HG03064 (cell line): ENCODE measurements around the gene USP8.
"Not testable (repeated sequence)": the region's sequence is repeated elsewhere in the genome, so short reads cannot be mapped to it uniquely, and the experiment has no call there.

Source experiments
- ATAC-seq: cut with Tn5 transposase; IDR thresholded peaks from one replicate; pipeline ENCODE4 v1.9.1; 2021; ENCODE audit warnings: low read depth; ENCODE audit not compliant: unreplicated experiment

USP8 gene

DNA sequence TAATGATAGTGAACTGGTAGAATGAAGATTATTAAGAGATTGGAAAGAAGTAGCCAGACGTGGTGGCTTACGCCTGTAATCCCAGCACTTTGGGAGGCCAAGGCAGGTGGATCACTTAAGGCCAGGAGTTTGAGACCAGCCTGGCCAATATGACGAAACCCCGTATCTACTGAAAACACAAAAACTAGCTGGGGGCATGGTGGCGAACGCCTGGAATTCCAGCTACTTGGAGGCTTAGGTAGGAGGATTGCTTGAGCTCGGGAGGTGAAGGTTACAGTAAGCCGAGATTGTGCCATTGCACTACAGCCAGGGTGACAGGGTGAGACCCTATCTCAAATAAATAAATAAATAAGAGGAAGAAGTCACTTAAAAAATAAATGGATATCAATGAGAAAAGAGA lies 14.0 kb downstream of the USP8 start:
- no peak for ATAC-seq

DNA sequence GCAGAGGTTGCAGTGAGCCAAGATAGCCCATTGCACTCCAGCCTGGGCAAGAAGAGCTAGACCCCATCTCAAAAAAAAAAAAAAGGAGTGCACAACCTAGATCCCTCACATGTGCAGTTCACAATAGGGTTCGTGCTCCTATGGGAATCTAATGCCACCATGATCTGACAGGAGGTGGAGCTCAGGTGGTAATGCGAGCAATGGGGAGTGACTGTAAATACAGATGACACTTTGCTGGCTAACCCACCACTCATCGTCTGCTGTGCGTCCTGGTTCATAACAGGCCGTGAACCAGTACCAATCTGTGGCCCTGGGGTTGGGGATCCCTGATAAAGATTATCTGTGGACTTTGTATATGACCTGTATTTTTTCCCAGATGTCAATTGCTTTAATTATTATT lies 16.7 kb downstream of the USP8 start:
- ATAC-seq, result no peak

DNA sequence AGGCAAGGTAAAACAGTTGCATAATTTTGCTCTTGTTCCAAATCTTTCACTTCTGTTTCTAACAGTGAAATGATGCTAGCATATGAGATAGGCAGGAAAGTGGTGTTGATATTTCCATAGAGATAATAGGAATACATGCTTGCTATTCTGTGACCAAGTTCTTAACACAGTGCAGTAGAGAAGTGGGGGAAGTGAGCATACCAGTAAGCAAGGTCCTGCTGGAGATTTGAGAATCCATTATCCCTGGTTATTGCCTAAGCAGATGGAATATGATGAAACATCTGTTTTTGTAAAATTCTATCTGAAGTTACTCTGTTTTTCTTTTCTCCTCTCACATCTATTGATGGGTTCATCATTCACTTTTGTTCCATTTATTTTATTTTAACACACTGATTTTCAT lies 28.7 kb downstream of the USP8 start:
- no peak for ATAC-seq

DNA sequence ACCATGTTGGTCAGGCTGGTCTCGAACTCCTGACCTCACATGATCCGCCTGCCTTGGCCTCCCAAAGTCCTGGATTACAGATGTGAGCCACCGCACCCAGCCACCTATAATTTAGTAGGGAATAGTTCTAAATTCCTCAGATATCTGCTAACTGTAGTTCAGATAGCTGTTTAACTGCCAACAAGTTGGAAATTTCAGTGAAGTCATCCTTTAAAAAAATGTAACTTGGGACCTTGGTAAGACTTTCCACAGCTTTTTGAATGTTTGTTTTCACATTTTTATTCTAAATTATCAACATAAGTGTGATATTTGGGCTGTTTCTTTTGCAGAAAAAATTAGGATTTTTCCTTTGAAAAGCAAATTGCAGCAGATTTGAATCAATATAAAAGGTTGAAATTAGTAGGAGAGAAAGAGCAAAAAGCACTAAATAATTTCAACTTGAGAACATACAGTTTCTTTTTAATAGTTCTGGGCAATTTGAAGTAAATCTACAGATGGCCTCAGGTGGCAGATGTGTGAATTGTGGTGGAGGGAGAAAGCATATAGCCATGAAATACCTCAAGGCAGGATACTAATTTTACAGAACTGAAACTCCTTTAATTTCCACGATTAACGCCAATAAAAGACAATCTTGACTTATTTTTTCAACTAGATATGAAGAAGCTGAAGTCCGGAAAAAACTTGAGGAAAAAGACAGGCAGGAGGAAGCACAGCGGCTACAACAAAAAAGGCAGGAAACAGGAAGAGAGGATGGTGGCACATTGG lies 34.3 kb downstream of the USP8 start:
- no peak for ATAC-seq

DNA sequence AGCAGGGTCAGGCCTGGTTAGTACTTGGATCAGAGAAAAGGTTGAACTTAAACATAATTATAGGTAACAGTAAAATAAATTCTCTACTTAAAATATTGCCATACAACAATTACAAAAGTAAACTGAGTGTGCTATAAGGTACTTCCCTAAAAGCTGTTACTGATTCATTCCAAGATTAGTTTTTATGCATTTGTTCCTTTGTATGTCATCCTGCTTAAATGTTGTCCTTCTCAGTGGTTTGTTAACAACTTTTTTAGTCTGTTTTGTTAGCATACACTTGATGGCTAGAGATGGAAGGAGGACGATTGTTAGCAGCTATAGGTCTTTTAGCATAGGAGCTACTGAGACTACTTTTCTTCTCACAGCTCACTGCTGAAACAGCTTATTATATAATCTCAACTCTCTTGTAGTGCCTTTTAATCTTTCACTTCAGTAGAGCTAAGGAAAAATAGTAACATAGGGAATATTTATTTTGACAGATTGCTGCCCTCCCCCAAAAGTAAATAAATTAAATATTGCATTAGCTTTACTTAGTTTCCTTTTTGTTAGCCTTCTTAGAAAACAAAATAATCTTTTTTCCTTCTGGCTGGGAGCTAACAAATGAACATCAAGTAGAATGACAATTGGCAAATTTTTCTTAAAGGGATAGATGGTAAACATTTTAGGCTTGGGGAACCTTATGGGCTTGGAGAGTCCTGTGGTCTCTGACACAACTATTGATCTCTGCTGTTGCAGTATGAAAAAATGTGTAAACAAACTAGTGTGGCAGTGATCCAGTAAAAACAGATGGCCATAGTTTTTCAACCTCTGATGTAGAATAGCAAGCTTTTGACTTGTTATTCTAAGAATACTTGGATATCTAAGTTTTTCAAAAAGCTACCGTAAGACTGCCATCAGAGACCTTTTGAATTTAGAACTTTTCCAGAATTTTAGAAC lies 39.5 kb downstream of the USP8 start:
- no peak for ATAC-seq

DNA sequence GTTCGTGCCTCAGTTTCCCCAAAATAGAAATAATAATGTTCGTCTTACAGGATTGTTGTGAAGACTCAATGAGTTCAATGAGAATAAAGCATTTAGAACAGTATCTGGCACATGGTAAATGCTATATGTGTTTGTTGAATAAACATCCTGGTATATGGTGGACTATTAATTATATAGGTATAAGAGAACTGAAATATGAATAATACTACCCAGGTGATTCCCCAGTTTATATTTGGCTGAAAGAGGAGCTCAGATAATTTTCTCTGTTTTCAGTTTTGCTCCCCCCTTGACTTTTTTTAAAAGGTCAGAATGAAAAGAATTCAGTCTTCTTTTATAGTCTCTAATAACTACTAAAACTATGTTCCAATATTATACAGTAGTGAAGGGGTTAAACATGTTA lies 46.9 kb downstream of the USP8 start:
- ATAC-seq, result no peak

DNA sequence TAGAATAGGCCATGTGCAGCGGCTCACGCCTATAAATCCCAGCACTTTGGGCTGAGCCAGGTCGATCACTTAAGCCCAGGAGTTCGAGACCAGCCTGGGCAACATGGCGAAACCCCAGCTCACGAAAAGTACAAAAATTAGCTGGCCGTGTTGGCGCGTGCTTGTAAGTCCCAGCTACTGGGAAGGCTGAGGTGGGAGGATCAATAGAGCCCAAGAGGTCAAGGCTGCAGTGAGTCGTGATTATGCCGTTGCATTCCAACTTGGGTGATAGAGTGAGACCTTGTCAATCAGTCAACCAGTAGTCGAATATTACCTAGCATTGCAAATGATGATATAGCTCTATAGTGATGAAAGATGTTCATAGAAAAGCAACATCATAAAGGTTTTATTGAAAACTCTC lies 51.9 kb downstream of the USP8 start:
- no peak for ATAC-seq

DNA sequence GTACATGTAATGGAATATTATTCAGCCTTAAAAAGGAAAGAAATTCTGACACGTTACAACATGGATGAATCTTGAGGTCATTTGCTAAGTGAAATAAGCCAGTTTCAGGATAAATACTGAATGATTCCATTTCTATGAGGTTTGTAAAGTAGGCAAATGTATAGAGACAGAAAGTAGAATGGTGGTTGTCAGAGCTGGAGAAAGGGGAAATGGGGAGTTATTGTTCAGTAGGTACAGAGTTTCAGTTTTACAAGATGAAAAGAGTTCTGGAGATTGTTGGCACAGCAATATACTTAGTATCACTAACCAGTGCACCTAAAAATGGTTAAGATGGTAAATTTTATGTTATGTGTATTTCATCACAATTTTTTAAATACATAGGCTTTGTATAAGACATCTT lies 60.6 kb downstream of the USP8 start:
- ATAC-seq, result no peak

DNA sequence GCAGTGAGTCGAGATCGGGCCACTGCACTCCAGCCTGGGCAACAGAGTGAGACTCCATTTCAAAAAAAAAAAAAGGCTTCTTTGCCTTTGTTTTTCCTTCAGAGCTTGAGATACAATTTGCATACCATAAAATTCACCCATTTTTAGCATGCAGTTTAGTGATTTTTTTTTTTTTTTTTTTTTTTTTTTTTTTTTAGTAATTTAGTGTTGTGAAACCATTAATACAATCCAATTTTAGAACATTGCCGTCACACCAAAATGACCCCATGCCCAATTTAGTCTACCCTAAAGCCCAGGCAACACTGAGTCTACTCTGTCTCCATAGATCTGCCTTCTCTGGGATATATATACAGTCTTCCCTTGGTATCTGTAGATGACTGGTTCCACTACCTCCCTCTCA lies 61.2 kb downstream of the USP8 start:
- no peak for ATAC-seq

DNA sequence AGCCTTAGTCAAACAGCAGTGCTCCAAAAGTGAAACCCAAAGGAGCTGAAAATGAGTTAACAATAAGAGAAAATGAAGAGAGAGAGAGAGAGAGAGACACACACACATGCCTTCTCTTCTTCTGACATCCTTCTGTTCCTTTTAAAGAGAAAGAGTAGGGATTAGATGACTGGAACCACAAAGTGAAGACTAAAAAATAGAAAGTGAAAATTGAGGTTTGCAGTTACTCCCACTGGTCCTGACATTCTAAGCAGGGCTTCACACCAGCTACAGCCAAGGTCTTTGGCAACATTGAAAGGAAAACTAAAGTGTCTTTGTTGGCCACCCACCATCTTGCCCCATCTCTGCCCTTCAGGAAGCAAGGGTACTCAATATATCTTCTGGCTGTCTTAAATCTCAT lies 63.1 kb downstream of the USP8 start:
- ATAC-seq, result no peak

DNA sequence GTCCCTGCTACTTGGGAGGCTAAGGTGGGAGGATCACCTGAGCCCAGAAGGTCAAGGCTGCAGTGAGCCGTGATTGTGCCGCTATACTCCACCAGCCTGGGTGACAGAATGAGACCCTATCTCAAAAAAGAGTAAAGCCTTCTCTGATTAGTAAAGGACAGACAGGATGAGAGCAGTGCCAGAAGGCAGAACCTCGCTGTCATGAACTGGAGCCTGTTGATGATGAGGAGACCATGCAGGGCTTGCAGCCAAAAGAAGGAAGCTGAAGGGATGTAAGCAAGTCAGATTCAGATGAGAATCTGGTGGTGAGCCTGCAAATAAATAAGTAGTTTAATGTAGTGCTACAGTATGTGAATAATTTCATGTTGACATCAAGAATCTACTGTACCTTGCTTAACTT lies 69.4 kb downstream of the USP8 start:
- no peak for ATAC-seq

DNA sequence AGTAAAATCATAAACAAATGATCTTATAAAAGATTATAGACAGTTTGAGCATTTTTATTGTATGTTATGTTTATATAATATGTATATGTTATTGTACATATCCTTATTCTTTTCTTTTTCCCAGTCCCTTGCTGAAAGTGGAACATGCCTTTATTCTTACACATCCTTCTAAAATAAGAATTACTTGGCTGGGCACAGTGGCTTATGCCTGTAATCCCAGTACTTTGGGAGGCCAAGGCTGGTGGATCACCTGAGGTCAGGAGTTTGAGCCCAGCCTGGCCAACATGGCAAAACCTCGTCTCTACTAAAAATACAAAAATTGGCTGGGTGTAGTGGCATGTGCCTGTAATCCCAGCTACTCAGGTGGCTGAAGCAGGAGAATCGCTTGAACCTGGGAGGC lies 70.3 kb downstream of the USP8 start:
- not testable (repeated sequence) for ATAC-seq

DNA sequence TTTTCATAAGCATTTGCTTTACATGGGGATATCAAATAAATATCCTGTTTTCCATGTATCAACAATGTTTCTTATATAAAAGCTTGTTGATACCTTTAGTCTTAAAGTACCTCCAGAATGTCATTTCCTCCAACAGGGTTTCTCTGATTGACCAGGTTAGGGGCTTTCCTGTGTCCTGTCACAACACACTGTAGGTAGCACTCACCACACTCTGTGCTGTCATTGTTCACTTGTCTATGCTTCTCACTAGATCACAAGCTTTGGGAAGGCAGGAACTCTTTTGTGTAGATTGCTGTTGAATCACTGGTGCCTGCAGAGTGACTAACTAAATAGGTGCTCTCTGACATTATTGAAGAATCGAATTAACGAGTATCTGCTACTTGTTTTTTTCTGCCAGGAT lies 72.5 kb downstream of the USP8 start:
- no peak for ATAC-seq

DNA sequence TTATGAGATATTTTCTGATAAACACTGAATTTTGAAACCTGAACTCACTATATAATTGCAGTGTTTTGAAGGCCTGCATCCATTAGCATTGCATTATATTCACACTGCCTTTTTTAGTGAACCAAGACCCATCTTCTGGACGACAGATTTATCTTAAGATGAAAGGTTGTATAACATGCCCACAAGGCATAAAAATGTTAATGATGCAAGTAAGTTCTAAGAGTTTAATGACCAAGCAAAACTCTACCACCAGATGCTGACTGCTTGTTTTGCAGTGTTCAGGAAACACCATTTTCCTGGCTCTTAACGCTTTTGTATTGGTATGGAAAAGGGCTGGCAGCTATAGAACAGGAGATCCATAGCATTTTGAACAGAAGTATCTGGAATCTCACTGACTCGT lies 76.1 kb downstream of the USP8 start:
- ATAC-seq, result no peak

DNA sequence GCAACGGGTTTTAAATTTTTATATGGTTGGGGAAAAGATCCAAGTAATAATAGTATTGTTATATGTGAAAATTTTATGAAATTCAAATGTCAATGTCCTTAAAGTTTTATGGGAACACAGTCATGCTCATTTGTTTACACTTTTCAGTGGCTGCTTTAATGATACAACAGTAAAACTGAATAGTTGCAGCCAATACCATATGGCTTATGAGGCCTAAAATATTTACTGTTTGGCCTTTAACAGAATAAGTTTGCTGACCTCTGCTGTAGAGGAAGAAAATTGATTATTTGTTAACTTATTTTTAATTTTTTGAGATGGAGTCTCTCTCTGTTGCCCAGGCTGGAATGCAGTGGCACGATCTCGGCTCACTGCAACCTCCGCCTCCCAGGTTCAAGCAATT lies 77.6 kb downstream of the USP8 start:
- no peak for ATAC-seq

DNA sequence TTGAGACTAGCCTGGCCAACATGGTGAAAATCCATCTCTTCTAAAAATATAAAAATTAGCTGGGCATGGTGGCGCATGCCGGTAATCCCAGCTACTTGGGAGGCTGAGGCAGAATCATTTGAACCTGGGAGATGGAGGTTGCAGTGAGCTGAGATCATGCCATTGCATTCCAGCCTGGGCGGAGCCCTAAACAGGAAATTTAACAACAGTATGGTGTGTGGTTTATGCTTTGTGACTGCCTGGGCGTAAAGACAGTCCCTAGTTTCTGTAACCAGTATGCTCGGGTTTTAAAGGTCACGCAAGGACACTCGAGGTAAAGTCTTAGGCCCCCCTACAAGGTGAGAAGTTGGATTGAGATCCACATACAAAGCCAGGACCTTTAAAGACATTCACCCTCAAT lies 78.9 kb downstream of the USP8 start:
- ATAC-seq, result no peak

DNA sequence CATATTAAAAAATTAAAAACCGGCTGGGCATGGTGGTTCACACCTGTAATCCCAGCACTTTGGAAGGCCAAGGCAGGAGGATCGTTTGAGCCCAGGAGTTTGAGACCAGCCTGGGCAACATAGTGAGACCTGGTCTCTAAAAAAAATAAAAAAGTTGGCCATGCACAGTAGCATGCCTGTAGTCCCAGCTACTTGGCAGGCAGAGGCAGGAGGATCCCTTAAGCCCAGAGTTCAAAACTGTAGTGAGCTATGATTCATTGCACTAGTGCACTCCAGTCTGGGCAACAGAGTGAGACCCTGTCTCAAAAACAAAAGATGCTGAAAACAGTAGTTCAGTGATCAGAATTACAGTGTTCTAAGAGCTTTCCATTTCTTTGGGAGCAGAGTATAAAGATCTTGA lies 81.5 kb downstream of the USP8 start:
- not testable (repeated sequence) for ATAC-seq

DNA sequence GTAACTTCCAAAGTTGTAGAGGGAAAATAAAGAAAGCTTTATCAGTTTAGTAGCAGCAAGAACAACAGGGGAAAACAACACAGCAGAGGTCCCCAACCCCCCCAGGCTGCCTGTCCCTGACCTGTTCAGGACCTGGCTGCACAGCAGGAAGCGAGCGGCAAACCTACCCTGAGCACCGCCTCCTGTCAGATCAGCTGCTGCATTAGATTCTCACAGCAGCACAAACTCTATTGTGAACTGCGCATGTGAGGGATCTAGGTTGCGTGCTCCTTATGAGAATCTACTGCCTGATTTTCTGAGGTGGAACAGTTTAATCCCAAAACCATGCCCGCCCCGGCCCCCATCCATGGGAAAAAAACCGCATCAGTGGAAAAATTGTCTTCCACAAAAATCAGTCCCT lies 81.9 kb downstream of the USP8 start:
- ATAC-seq, result no peak

DNA sequence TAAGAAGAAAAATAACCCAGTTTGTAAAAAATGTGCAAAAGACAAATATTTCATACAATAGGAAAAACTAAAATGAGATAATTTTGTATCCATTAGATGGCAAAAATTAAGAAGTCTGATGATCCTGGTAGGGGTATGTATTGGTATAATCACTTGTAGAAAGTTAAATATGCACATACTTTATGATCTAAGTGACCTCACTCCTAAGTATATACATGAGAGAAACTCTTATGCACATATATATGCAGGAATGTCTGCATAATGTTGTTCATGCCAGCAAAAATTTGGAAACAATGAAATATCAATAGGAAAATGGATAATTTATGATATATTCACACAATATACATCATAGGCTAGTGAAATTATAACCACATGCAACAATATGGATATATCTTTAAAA lies 88.8 kb downstream of the USP8 start:
- ATAC-seq, result no peak

DNA sequence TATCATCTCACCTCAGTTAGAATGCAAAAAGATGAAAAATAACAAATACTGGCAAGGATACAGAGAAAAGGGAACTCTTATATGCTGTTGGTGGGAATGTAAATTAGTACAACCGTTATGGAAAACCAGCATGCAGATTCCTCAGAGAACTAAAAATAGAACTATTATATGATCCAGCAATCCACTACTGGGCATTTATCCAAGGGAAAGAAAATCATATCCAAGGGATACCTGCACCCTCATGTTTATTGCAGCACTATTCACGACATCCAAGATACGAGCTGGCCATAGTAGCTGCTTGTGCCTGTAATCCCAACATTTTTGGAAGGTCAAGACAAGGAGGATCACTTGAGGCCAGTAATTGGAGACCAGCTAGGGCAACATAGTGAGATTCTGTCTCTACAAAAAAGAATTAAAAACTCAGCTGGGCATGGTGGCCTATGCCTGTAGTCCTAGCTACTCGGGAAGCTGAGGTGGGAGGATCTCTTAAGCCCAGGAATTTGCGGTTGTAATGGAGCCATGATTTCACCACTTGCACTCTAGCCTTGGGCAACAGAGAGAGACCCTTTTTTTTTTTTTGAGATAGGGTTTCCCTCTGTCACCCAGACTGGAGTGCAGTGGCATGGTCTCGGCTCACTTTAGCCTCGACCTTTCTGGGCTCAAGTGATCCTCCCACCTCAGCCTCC lies 95.7 kb downstream of the USP8 start:
- ATAC-seq, result no peak

DNA sequence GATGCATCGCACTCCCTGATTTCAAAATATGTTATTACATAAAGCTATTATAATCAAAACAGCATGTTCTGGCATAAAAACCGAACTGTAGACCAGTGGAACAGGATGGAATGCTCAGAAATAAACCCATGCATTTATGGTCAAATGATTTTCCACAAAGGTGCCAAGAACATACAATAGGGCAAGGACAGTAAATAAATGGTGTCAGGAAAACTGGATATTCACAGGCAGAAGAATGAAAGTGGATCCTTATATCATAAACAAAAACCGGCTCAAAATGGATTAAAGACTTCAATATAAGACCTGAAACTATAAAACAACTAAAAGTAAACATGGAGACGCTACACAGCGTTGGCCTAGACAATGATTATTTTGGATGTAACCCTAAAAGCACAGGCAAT lies 99.6 kb downstream of the USP8 start:
- no peak for ATAC-seq
